Myocyte (in vitro differentiated cells): Measurements from ENCODE around the gene SMG6. TPM values are rescaled to one million over a fixed set of nuclear protein-coding genes. Genes with fewer than 3 reads are reported as not detected.
A peak's percentile ranks its signal among the peaks of the same experiment; 100 is the strongest.
"Not testable (repeated sequence)": the region's sequence is repeated elsewhere in the genome, so short reads cannot be mapped to it uniquely, and the experiment has no call there.

ENCODE experiments used
- DNase-seq: peaks from one replicate; pipeline ENCODE4 v3.0.0-alpha.2; 2012; ENCODE audit warnings: low read depth
- total RNA-seq: library from RNA; depleted of rRNA; stranded (reverse); fragments of >200 nt; gene quantifications from 2 replicates; pipeline ENCODE4 v1.2.3, GENCODE V29; 2014

The SMG6 gene
- total RNA-seq, 1 donor from 2014 or later = 25.2 TPM

DNA sequence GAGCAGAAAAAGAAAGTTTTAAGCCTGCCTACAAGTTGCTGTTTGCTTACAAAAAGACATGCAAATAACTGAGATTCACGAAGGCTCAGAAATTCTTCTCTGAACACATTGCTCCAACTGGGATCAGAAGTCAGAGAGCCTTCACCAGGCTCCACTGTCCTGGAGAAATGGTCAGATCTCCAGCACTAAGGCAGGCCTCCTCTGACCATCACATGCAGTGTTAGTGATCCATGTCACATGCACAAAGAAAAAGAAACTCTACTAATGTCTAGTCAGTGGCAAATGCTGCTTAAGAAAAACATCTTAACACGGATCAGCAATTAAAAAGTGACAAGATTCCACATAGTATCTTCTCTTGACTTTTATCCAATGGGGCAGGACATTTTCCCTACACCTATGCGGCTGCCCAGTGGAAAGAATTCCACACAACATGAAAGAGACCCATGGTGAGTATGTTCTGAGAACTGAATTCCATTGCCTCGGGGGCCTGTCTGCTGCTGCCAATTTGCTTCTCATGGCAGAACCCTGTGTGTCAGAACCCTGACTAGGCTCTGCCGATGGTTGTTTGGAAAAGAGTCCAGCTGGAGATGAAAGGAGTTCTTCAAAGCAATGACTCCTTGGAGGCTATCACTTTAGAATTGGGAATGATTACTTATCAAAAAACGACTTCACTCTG lies 152.1 kb downstream of the SMG6 start:
- DNase-seq = no peak

DNA sequence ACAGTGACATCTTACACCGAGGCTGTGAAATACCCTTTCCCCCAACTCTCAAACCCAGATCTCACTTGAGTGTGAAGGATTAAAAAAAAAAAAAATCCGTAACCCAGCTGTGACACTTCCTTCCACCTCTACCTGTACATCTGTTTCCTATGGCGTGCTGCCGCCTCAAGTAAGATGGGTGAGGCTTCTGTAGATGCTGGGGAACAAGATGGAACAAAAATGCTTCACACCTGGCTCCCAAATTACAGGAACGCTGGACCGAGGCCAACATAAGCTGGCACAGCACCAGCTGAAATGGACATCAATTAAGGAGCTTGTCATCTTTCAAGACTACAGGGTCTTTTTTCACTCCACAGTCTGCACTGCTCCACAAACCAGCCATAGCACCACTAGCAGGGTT lies 152.8 kb downstream of the SMG6 start:
- DNase-seq = no peak

DNA sequence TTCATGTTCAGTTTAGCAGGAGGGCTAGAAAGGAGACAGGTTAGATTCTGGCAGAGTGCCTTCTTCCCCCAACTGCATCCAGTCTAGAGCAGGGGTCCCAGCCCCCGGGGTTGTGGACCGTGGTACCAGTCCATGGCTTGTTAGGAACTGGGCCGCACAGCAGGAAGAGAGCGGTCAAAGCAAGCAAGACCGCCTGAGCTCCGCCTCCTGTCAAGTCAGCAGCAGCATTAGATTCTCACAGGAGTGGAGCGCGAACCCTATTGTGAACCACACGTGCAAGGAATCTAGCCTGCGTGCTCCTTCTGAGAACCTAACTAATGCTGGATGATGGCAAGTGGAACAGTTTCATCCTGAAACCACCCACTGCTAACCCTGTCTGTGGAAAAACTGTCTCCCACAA lies 153.7 kb downstream of the SMG6 start:
- no peak for DNase-seq

DNA sequence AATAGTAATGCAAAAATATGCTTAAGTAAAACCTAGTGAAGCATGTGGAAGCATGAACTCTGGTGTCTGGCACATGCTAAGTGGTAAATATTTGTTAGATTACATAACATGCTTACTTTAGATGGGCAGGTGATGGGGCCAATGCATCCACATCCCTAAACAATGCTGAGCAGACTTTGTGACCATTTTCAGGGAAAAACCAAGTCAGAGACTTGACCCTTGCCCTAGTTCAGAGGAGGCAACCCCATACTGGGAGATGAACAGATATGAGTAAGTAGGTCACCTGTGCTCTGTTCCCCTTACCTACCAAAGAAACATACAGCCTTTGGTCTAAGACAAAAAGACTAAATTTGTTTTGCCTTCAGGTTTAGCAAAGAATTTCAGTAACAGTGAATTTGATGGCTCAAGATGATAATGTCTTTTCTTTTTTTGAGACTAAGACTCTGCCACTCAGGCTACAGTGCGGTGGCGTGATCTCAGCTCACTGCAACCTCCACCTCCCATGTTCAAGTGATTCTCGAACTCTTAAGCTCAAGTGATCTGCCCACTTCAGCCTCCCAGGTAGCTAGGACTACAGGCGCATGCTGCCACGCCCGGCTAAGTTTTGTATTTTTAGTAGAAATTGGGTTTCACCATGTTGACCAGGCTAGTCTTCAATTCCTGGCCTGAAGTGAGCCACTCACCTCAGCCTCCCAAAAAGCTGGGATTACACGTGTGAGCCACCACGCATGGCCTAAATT lies 157.3 kb downstream of the SMG6 start:
- no peak for DNase-seq

DNA sequence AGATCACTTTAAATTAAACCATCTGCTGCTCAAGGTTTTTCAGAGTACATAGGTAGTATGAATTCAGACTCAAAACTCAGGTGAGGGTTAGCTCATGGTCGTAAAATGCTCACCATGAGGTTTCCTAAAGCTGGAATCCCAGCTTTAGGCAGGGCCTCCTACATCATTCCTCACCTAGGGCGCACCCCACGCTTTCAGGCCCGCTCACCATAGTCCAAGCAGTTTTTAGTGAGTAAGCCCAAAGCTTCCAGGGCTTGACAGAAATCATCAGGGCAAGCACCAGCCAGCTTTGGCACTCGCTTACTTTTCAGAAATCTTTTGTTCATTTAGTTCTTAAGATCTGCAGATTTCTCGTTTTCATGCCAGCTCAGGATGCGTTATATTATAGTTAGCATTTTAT lies 158.9 kb downstream of the SMG6 start:
- DNase-seq = no peak

DNA sequence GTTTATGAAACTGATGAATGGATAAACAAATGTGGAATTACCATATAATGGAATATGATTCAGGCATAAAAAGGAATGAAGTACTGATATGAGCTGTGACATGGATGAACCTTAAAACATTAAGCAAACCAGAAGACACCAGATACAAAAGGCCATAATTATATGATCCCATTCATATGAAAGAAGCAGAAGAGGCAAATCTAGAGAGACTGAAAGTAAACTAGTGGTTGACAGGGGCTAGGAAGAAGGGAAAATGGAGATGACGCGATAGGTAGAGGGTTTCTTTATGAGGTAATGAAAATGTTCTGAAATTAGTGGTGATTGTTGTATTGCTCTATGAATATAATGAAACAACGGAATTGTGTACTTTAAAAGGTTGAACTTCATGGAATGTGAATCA lies 160.3 kb downstream of the SMG6 start:
- no peak for DNase-seq

DNA sequence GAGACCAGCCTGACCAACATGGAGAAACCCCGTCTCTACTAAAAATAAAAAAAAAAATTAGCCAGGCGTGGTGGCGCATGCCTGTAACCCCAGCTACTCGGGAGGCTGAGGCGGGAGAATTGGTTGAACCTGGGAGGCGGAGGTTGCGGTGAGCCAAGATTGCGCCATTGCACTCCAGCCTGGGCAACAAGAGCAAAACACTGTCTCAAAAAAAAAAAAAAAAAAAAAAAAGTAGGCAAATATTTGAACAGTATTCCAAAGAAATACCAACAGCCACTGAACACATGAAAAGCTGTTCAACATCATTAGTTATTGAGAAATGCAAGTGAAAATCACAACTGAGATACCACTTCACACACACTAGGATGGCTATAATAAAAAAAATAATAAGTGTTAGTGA lies 160.9 kb downstream of the SMG6 start:
- DNase-seq = not testable (repeated sequence)

DNA sequence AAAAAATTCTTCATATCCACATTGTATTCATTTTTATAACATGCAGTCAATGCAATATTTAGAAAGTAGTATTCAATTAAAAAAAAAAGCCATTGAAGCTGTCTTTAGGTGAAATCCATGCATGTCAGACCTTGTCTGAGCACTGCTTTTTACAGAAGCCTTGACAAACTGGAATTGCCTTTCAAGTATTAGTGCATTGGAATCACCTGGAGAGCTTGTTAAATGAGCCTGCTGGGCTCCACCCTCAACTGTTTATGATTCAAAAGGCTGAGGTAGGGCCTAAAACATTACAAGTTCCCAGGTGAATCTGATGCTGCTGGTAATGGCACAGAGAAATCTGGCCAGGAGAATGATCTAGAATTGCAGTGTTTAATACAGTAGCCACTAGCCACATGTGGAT lies 162.9 kb downstream of the SMG6 start:
- DNase-seq = no peak

DNA sequence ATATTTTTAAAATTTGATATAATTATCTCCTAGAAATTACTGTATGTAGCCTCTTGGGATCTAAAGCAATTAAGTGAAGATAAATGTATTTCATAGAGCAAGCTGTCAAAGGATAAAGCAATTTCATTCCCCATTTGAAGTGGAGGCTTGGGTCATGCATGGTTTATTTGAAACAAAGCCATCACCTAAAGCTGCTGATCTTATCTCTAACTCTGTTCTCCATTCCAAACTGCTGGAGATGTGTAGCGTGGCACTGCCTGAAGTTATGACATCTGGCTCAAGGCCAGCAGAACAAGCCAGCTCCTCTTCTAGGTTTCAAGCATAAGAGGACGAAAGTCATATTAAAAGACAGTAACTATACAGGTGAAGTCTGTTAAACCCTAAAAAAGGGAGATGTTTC lies 164.8 kb downstream of the SMG6 start:
- DNase-seq = no peak

DNA sequence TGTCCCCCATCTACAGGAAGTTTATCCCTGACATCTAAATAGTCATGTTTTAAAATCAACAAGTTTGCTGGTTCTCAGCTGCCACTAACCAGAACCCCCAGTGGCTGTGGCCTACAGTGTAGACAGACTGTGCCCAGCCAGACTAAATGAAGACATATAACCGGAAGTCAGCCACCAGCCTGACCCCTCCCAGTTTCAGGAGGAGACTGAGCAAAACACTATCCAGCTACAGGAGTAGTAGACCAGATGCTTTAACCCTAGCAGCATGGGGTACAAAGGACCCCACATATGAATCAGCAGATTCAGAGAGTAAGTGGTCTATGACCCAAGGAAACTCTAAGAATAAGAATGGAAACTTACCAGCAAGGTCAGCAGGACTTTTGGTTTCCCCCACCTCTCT lies 165.3 kb downstream of the SMG6 start:
- DNase-seq = peak; percentile 47

DNA sequence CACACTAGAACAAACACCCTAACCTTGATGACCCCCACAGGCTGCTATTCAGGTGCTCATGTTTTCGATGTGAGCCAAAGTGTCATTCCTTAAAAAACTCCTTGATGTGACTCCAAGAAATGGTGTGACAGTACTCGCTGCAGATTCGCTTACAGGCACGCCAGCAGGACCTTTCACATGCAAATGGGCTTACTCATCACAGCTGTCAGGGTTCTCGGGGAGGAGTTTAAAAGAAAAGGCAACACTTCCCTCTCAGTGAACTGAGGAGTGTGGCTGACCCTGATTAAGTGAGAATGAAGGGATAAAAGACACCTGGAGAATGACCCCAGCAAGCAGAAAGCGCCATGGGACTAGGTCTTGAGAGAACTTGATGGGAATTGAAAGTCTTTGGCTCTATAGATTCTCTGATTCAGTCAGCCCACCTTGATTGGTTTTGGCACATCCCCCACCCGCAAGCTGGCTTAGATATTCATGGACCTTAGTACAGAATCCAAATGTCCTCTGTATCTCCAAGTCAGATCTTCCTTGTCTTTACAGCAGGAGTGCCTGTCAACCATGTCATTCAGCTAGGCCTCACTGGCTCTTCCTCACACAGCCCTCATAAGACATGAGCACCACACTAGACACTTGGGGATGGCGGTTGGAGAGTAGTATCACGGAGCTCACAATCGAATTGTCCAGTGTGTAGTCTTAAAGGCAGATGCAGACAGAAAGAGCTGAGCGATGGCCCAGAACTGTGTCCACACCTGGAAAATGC lies 166.1 kb downstream of the SMG6 start:
- DNase-seq = peak; percentile 88

DNA sequence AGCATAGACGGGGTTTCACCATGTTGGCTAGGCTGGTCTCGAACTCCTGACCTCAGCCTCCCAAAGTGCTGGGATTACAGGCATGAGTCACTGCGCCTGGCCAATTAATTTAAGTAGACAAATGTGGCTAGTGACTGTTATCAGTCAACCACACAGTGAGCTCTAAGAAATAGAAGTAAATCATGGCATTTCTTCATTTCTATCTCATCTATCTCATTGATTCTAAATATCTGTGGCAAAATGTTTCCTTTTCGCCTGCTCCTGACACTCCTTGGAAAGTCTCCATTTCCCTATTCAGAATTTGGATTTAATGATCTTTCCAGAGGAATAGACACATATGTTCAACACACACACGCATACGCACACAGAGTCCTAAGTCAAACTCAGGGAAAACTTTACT lies 167.3 kb downstream of the SMG6 start:
- peak; percentile 20 for DNase-seq

DNA sequence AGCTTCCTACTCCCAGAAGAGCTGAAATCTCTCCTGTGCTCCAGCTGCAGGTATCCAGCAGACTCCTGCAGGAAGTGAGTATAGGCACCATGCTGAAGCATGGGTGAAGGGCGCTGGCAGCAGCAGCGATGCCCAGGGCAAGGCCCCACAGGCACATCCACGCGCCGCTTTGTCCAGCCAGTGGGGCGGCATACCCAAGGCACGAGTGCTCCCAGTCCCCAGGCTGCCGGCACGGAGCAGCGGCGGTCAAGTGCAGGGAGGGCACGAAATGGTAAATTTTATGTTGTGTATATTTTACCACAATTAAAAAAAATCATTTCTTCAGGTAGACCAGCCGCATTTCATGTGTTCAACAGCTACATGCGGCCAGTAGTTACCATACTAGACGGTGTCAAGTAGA lies 175.6 kb downstream of the SMG6 start:
- DNase-seq = no peak

DNA sequence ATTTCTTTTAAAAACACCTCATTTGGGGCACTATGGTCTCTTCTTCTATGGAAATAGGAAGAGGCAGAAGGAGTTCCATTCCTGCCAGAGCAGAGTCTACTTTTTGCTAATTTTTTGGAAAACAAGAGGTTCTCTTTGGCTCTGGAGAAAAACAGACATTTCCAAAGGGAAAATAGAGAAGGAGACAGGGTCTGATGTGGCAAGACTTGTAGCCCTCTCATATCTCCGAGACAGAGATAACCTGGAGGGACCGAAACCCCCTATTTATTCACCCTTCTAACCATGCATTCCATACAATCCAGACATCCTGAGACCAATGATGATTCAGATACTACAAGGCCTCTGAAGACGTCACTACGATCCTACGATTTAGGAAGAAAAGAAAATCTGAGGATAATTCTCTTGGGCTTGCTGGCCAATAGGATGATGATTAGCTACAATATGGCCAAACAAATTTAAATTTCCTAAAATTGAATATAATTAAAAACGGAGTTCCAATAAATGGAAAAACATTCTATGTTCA lies 178.5 kb downstream of the SMG6 start:
- DNase-seq = no peak

DNA sequence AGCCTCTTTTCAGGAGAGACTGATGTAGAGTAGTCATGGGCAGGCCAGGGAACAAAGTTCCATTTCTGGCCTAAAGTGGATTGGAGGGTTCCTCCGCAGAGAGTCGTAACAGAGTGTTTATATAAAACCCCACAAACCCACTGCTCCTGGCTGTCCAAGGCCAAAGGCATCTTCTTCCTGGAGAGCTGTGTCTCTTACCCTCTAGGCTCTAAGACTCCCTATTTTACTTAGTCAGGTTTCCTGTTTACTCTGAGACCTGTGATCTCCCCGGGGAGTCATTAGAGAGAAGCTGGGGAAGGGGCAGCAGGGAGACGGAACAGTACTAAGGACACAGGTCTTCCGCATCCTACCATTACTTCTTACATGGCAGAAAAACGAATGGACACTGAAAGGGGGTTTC lies 179.2 kb downstream of the SMG6 start:
- DNase-seq = no peak

DNA sequence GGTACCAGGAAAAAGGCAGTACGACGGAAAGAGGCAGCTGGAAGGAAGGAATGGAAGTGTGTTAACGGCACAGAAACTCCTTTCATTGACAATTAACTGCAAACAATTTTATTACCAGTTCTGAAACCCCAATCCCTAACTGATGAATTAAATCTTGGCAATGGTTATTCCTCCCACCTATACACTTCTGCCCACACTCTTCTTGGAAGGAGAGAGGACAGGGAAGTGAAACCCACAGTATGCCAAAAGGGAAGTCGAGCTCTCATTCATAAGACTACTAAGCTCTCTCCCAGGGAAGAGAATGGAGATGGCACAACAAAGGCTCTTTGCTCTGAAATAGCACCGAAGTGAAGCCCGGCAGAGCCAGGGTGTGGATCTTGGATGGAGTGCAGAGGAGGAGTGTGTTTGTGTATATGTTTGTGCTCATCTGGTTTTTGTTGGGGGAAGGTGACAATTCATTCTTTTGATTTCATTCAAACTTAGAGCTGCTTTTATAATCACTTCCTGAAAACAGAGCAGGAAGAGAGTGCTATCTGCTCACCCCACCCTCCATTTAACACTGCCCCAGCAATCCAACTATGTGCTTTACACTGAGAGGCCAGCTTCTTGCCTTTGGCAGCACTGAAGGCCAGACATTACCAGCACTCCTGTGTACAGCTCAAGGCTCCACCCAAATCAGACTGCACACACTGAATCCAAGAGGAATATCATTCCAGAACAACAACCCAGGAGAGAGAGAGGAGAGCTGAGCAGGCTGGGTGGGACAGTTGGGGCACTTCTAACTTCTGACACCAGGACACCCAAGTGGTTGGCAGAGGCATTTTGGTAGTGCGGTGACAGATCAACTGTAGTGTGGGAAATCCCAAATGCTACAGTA lies 180.0 kb downstream of the SMG6 start:
- peak; percentile 6 for DNase-seq

DNA sequence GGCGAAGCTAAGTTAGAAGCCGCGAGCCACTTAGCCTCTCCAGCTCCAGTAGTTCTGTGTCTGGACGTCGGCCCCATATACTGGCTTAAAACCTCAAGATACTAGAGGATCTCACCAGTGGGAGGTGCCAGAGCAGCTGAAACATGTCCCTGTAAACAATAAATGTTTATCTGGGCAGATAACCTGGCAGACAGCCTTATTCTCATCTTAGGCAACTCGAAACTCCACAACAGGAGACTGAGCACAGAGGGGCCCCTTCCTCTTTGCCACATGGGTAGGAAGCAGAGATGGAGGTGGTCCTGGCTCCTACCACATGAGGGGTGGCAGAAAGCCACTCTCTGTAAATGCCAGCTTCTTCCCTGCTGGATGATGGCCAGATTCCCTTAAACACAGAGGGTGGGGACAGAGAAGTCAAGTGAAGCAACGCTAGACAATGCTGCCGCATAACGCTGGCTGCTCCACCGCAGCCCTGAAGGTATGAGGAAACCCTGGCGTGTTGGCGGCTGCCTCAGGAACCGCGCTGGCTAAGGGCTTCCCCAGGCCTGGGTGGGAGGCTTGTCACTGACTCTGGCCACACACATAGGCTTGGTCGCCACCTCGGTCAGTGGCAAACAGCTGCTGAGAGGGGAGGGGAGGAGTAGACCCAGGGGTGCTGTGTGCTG lies 180.8 kb downstream of the SMG6 start:
- DNase-seq = peak; percentile 87

DNA sequence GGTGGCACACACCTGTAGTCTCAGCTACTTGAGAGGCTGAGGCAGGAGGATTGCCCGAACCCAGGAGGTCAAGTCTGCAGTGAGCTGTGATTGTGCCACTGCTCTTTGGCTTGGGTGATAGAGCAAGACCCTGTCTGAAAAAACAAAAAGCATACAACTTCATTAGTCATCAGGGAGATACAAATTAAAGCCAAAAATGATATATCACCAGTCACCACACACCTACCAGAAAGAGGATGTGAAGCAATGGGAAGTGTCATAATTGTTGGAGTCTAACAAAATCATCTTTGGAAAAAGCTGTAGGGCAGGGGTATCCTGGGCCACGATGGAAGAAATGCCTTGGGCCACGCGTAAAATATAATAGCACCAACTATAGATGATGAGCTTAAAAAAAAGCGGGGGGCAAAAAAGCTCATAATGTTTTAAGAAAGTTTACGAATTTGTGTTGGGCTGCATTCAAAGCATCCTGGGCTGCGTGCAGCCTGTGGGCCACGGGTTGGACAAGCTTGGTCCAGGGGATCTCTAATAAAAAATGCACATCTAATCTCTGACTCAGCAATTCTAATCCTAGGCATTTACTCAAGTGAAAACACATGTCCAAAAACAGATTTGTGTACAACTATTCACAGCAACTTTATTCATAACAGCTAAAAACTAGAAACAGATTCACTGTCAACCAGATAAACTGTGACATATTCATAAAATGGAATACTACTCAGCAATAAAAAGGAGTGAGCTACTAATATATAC lies 182.8 kb downstream of the SMG6 start:
- DNase-seq = peak; percentile 6

DNA sequence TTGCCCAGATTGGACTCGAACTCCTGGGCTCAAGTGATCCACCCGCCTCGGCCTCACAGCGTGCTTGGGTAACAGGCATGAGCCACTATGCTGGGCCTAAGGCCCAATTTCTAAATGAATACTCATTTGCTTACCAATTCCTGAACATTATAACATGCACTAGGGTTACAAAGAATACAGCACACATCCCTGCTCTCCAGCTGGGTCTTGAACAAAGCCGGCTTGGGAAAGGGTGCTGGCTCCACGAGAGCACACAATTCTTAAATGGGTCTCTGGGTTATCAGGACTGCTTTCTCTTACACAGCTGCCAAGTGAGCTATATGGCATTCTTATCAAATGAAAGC lies 190.3 kb downstream of the SMG6 start:
- no peak for DNase-seq

DNA sequence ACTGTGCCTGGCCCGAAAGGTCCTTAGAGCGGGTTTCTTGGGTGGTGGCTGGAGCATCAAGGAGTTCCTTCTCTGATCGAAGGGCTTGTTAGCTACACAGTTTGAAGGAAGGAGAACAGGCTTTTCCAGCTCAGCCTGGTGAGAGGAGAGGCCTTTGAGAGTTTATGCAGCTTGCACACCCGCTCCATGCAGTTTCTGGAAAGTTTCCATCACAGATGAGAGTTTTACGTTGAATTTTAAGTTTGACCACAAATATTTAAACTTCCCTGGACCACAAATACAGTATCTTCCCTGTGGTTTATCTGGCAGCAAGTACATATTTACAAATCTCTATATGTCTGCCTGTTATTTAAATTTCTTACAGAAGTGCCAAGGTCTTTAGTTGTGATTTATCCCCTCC lies 191.9 kb downstream of the SMG6 start:
- DNase-seq = no peak
